Retinal pigment epithelial cell (primary cell): ENCODE measurements around the gene RUNDC1.
"Not testable (repeated sequence)": the region's sequence is repeated elsewhere in the genome, so short reads cannot be mapped to it uniquely, and the experiment has no call there.

Experiments
- DNase-seq: peaks from one replicate; pipeline ENCODE4 v3.0.0-alpha.2; 2010; ENCODE audit warnings: low read depth
- H3K4me3 ChIP-seq: 2 replicates; pipeline ENCODE4 v1.5.1; 2011; ENCODE audit warnings: mild to moderate bottlenecking, low read length, control low read depth, moderate library complexity
- CTCF ChIP-seq: conservative IDR thresholded peaks from 2 replicates; pipeline ENCODE4 v1.5.1; 2011; ENCODE audit warnings: low read depth, low read length, control low read depth, inconsistent platforms

RUNDC1 gene

GRCh38 chr17:42992872-42993271, 12.5 kb downstream of the RUNDC1 start:
- H3K4me3 ChIP-seq, result no peak overlapping the region
- DNase-seq, result no peak
- no peak for TF ChIP-seq CTCF

- not testable (repeated sequence) for DNase-seq, H3K4me3 ChIP-seq
Measured at GRCh38 chr17:42993913-42994312, 13.5 kb downstream of the RUNDC1 start.

- no peak for DNase-seq
- H3K4me3 ChIP-seq, result peak overlapping the region; percentile 38
- TF ChIP-seq CTCF, result no peak
Measured at GRCh38 chr17:42997390-42997983, 17.1 kb downstream of the RUNDC1 start.

GRCh38 chr17:42997984-42998938, 17.9 kb downstream of the RUNDC1 start, which contains the start of gene RPL27:
RPL27 (plus strand) TSS chr17:42998419; CDS start chr17:42998751, 332 bp downstream.
- DNase-seq, result peak; percentile 100
- H3K4me3 ChIP-seq, result peak within 1 kb of the TSS; percentile 97
- peak; percentile 78 for TF ChIP-seq CTCF

GRCh38 chr17:42999003-42999525, 18.7 kb downstream of the RUNDC1 start:
- no peak for TF ChIP-seq CTCF
- DNase-seq, result no peak
- H3K4me3 ChIP-seq, result peak overlapping the region; percentile 97

- not testable (repeated sequence) for H3K4me3 ChIP-seq, DNase-seq
Measured at GRCh38 chr17:43000894-43001293, 20.5 kb downstream of the RUNDC1 start.

- H3K4me3 ChIP-seq, result no peak overlapping the region
- TF ChIP-seq CTCF, result peak; percentile 15
- no peak for DNase-seq
Measured at GRCh38 chr17:43003542-43004172, 23.3 kb downstream of the RUNDC1 start.
